K562 (cell line): ENCODE data around the gene HP1BP3. TPM values are rescaled to one million over a fixed set of nuclear protein-coding genes. Genes with fewer than 3 reads are reported as not detected.

ENCODE experiments used
- ATAC-seq: fragments of 200-7000 bp; cut with Tn5 transposase; 3 replicates; pipeline ENCODE4 v1.9.1; 2020; ENCODE audit warnings: moderate library complexity
- BruUV-seq: library from RNA; stranded (reverse); fragments of 400-500 nt; replicated peaks from 2 replicates; lab custom pipeline; 2021; lab: Mats Ljungman, UMichigan
- CTCF ChIA-PET: fragments of 300-600 bp; formaldehyde crosslinking; extraction: SDS; loops from one replicate; lab custom pipeline; 2021; ENCODE audit warnings: low intra/inter-chr PET ratio; lab: Yijun Ruan, JAX
- POLR2A ChIA-PET: fragments of 300-600, 350-650 bp; sonication (Branson Sonifier 250); formaldehyde crosslinking; extraction: SDS; loops from one replicate; lab custom pipeline; 2021; ENCODE audit warnings: antibody characterized with exemption, inconsistent platforms; lab: Yijun Ruan, JAX
- DNase-seq, 4 experiments: peaks; one replicate each; pipeline versions ENCODE4 v3.0.0 to v3.0.0-alpha.2; 2011 to 2018; ENCODE audit warnings: low spot score in 3 of 4, mixed read lengths in 3 of 4; ENCODE audit errors: extremely low read depth in 1 of 4
- FAIRE-seq: peaks from 2 replicates; lab custom pipeline; 2011; peaks lifted over from hg19 to GRCh38; lab: Jason Lieb, UNC
- H2AFZ ChIP-seq: 2 replicates; pipeline ENCODE4 v1.6.0; 2011; ENCODE audit warnings: low read depth, low read length, control low read depth, inconsistent platforms
- H3K27ac ChIP-seq: fragments of 200-600 bp; 3 replicates; pipeline ENCODE4 v1.8.0; 2011; ENCODE audit warnings: low read depth, mild to moderate bottlenecking, control low read depth, inconsistent platforms, low read length, moderate library complexity, mixed read lengths; ENCODE audit errors: extremely low read depth
- H3K27me3 ChIP-seq, 2 experiments: fragments of 300-600 bp in 1 of 2; 2 replicates in 1 of 2; 3 replicates in 1 of 2; pipeline versions ENCODE4 v1.6.0 to v1.8.0; 2011; ENCODE audit warnings: inconsistent platforms in 2 of 2, low read length in 2 of 2, mild to moderate bottlenecking in 1 of 2, mixed read lengths in 1 of 2, moderate library complexity in 1 of 2; ENCODE audit not compliant: control insufficient read depth in 2 of 2, insufficient read depth in 2 of 2
- H3K36me3 ChIP-seq: fragments of 300-600 bp; 3 replicates; pipeline ENCODE4 v1.8.0; 2011; ENCODE audit warnings: mild to moderate bottlenecking, low read length, inconsistent platforms; ENCODE audit not compliant: control insufficient read depth, insufficient read depth
- H3K4me1 ChIP-seq, 2 experiments: fragments of 200-600 bp in 1 of 2; replicated peaks in 1 of 2; 2 replicates in 1 of 2; 3 replicates in 1 of 2; pipeline versions ENCODE4 v1.5.1 to v1.8.0; 2011; ENCODE audit warnings: inconsistent platforms in 2 of 2, low read length in 2 of 2, mild to moderate bottlenecking in 1 of 2, mixed read lengths in 1 of 2, moderate library complexity in 1 of 2; ENCODE audit not compliant: control insufficient read depth in 2 of 2, insufficient read depth in 2 of 2
- H3K4me2 ChIP-seq: 2 replicates; pipeline ENCODE4 v1.6.1; 2011; ENCODE audit warnings: low read length, control low read depth, inconsistent platforms, mixed read lengths; ENCODE audit not compliant: insufficient read depth
- H3K4me3 ChIP-seq: fragments of 200-600 bp; sonication (generic), shearing (Covaris generic); 2 replicates; pipeline ENCODE4 v1.5.1; 2016; ENCODE audit warnings: control low read depth, inconsistent platforms
- H3K79me2 ChIP-seq: fragments of 200-600 bp; 3 replicates; pipeline ENCODE4 v1.8.0; 2011; ENCODE audit warnings: low read length, inconsistent platforms; ENCODE audit not compliant: control insufficient read depth, insufficient read depth
- H3K9ac ChIP-seq, 2 experiments: 2 replicates each; pipeline versions ENCODE4 v1.6.0 to v1.6.1; 2011; ENCODE audit warnings: low read depth in 2 of 2, low read length in 2 of 2, control low read depth in 1 of 2, inconsistent platforms in 1 of 2, mild to moderate bottlenecking in 1 of 2, mixed read lengths in 1 of 2; ENCODE audit not compliant: insufficient read depth in 1 of 2
- H3K9me1 ChIP-seq: one replicate; pipeline ENCODE4 v1.6.0; 2011; ENCODE audit warnings: inconsistent platforms, mild to moderate bottlenecking, low read length, moderate library complexity; ENCODE audit not compliant: control insufficient read depth, insufficient read depth
- H3K9me3 ChIP-seq: replicated peaks from 2 replicates; pipeline ENCODE4 v1.5.1; 2011; ENCODE audit warnings: low read depth, low read length, inconsistent platforms; ENCODE audit not compliant: control insufficient read depth, insufficient read depth
- H4K20me1 ChIP-seq: replicated peaks from 2 replicates; pipeline ENCODE4 v1.6.1; 2011; ENCODE audit warnings: low read length, inconsistent platforms, mixed read lengths; ENCODE audit not compliant: control insufficient read depth, insufficient read depth
- BCLAF1 ChIP-seq, 2 experiments: fragments of 450-650 bp in 1 of 2; IDR thresholded peaks; 2 replicates each; pipeline ENCODE4 v1.6.1; 2011 to 2017; ENCODE audit warnings: low read depth in 2 of 2, antibody characterized with exemption in 1 of 2, borderline replicate concordance in 1 of 2, low read length in 1 of 2, mild to moderate bottlenecking in 1 of 2, mixed read lengths in 1 of 2; ENCODE audit not compliant: control insufficient read depth in 1 of 2
- CBFA2T3 ChIP-seq: fragments of 450-650 bp; IDR thresholded peaks from 2 replicates; pipeline ENCODE4 v1.6.1; 2017
- CREM ChIP-seq: IDR thresholded peaks from 2 replicates; pipeline ENCODE4 v1.6.1; 2014; ENCODE audit warnings: antibody characterized with exemption, low read depth
- FOSL1 ChIP-seq: fragments of 200-800 bp; sonication (Bioruptor generic); conservative IDR thresholded peaks from 2 replicates; pipeline ENCODE4 v1.6.1; 2016; ENCODE audit warnings: missing genetic modification characterization, missing compliant biosample characterization
- MYNN ChIP-seq, 2 experiments: sonication (generic); formaldehyde crosslinking in 1 of 2; IDR thresholded peaks; 2 replicates each; pipeline versions ENCODE4 v1.5.0 to v1.6.1; 2016 to 2020; ENCODE audit warnings: antibody characterized with exemption in 1 of 2, missing genetic modification reagents in 1 of 2
- NEUROD1 ChIP-seq: fragments of 150-350 bp; IDR thresholded peaks from 2 replicates; pipeline ENCODE4 v1.6.1; 2014; ENCODE audit warnings: borderline replicate concordance, low read length, low read depth; ENCODE audit not compliant: partially characterized antibody
- NONO ChIP-seq, 2 experiments: fragments of 200-400 bp in 1 of 2; fragments of 450-650 bp in 1 of 2; formaldehyde crosslinking in 1 of 2; IDR thresholded peaks; 2 replicates each; pipeline ENCODE4 v1.6.1; 2017; ENCODE audit warnings: low read depth in 2 of 2, mild to moderate bottlenecking in 2 of 2, moderate library complexity in 2 of 2, low read length in 1 of 2
- RBM17 ChIP-seq: fragments of 200-400 bp; formaldehyde crosslinking; IDR thresholded peaks from 2 replicates; pipeline ENCODE4 v1.6.1; 2017; ENCODE audit warnings: low read depth, mild to moderate bottlenecking, low read length, borderline replicate concordance
- RFX5 ChIP-seq: IDR thresholded peaks from 2 replicates; pipeline ENCODE4 v1.6.1; 2011; ENCODE audit warnings: low read depth, mild to moderate bottlenecking, improper control_type of control experiment, low read length
- SAFB2 ChIP-seq: fragments of 200-400 bp; formaldehyde crosslinking; IDR thresholded peaks from 2 replicates; pipeline ENCODE4 v1.6.1; 2018; ENCODE audit warnings: borderline replicate concordance, low read length, low read depth, moderate library complexity; ENCODE audit not compliant: severe bottlenecking
- SREBF2 ChIP-seq: sonication (generic); formaldehyde crosslinking; IDR thresholded peaks from 2 replicates; pipeline ENCODE4 v1.4.0; 2020; ENCODE audit warnings: mild to moderate bottlenecking, missing genetic modification reagents
- TFAP4 ChIP-seq: sonication (generic); formaldehyde crosslinking; IDR thresholded peaks from 2 replicates; pipeline ENCODE4 v1.8.0; 2022; ENCODE audit warnings: missing genetic modification reagents, mild to moderate bottlenecking, moderate library complexity, borderline replicate concordance
- ZNF274 ChIP-seq: IDR thresholded peaks from 2 replicates; pipeline ENCODE4 v1.6.1; 2011; ENCODE audit warnings: low read depth, mild to moderate bottlenecking, low read length, moderate library complexity, borderline replicate concordance
- ZNF589 ChIP-seq: fragments of 200-800 bp; sonication (Bioruptor generic); IDR thresholded peaks from 2 replicates; pipeline ENCODE4 v1.6.1; 2016; ENCODE audit warnings: low read depth, missing genetic modification characterization, missing compliant biosample characterization
- ZNF695 ChIP-seq: fragments of 450-650 bp; formaldehyde crosslinking; IDR thresholded peaks from 2 replicates; pipeline ENCODE4 v1.4.0; 2020; ENCODE audit warnings: mild to moderate bottlenecking, moderate library complexity
- WGBS: fragments of 100-300 bp; shearing (Covaris generic); methylation state at CpG from one replicate; pipeline ENCODE4 v1.1.6; 2016; ENCODE audit warnings: low coverage, mixed read lengths; ENCODE audit not compliant: insufficient coverage; ENCODE audit errors: missing lambda C conversion rate; 5-methylcytosine and 5-hydroxymethylcytosine counted together
- in situ Hi-C: fragments of 300-500 bp; cut with MboI; formaldehyde crosslinking; loops from 4 replicates; pipeline ENCODE4 v1.15.0; 2018; ENCODE audit warnings: inconsistent platforms, mixed read lengths
- intact Hi-C: fragments of 100-400 bp; cut with micrococcal nuclease; formaldehyde crosslinking; loops from 2 replicates; pipeline ENCODE4 v1.14.2; 2022
- polyA plus RNA-seq, 8 experiments: library from polyadenylated mRNA; depleted of rRNA in 4 of 8; stranded (reverse) in 5 of 8; unstranded in 3 of 8; fragments of >200 nt; fragmentation: Nextera tagmentation in 2 of 8; fragmentation: Illumina TruSeq in 1 of 8; extraction: Ambion mirVana in 2 of 8; extraction: Trizol in 1 of 8; gene quantifications; 2 replicates each; pipeline versions ENCODE4 v1.2.1 to v1.2.3, GENCODE V29; 2011 to 2014; ENCODE audit warnings: inconsistent platforms in 1 of 8, missing spikeins in 1 of 8
- total RNA-seq, 7 experiments: library from RNA; depleted of rRNA in 6 of 7; stranded (reverse); fragments of >200 nt in 6 of 7; fragmentation: Illumina TruSeq in 2 of 7; extraction: Trizol in 2 of 7; gene quantifications; 2 replicates each; pipeline versions ENCODE4 v1.2.1 to v1.2.3, GENCODE V29; 2011 to 2021; ENCODE audit warnings: low replicate concordance in 1 of 7

HP1BP3 gene
- total and polyA plus RNA-seq, 9 of the 15 experiments (the other 6 are each of a cell fraction or from before 2014, with no cell fraction given), result 57.3 to 513 (median 240) TPM

DNA sequence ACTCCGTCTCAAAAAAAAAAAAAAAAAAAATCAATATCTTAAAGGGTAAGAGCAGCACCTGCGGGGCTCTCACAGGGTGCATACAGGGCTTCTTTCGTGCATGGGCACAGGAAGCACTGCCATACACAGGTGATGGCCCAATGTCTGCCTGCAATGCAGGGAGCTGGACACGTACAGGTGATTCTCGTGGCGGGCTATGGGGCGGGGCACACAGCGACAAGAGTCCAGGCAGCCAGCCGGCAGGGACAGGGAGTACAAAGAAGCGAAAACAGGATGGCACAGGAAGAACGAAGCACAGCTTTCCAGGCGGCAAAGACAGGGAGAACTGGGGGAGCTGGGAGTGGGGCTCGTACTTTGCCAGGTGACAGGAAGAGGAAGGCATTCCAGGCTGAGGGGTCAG lies 70.9 kb downstream of the HP1BP3 start (continued):
- TF ChIP-seq CREM (no peak), RFX5 (no peak), SREBF2 (CRISPR knock-in tag) (no peak), ZNF589 (CRISPR knock-in tag) (no peak), SAFB2 (no peak), CBFA2T3 (no peak), NONO (IDR thresholded peaks at IDR 0.05; ENCODE audit: low read depth in 2 of 2, low read length in 1 of 2) (no peak), ZNF695 (CRISPR knock-in tag) (no peak), ZNF274 (no peak), NEUROD1 (no peak), RBM17 (no peak)

DNA sequence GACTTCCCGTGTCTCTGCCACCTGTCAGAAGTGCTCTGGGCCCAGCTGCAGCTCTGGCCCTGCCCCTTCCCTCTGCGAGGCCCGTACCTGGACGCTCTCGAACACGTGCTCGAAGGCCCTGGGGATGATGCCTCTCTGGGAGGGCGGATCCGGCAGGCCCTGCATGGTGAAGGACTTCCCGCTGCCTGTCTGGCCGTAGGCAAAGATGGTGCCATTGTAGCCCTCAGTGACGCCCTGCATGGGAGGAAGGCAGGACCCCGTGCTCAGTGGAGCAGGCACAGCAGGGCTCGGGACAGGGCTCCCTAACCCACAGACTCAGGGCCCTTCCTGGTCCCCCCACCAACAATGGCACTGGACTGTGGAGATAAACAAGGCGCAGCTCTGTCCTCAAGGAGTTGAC lies 71.7 kb downstream of the HP1BP3 start:
- FAIRE-seq, result no peak
- no peak overlapping the region for H3K27ac ChIP-seq
- no peak overlapping the region for H3K4me3 ChIP-seq
- peak overlapping the region in 1 of 2 experiments; percentile 43; a peak in 1 of 4 replicates for H3K9ac ChIP-seq
- peaks cover 10% of the 10 kb centered on the region for H4K20me1 ChIP-seq
- intact Hi-C loops, result no loop called here
- no peaks in the 10 kb centered on the region for H3K9me1 ChIP-seq
- no TSS peak for BruUV-seq
- POLR2A ChIA-PET, result interaction anchor here (0.6 to 1.5 kb wide), 3 partner anchors 9 to 72 kb away, joined by 3 read pairs; partner anchors contain the start of gene HP1BP3
- no peaks in the 10 kb centered on the region for H3K36me3 ChIP-seq
- peaks cover 12 to 55% of the 10 kb centered on the region in 2 experiments; a peak in 4 of 5 replicates for H3K27me3 ChIP-seq
- DNase-seq, result no peak
- H3K4me1 ChIP-seq, result peaks cover under 1 to 43% of the 10 kb centered on the region in 2 experiments; a peak in 3 of 5 replicates
- 32% methylated on average over 15 of the region's 15 CpGs for WGBS
- H3K9me3 ChIP-seq, result no peaks in the 10 kb centered on the region
- no peak for ATAC-seq
- peak overlapping the region; percentile 26; the same call in 1 of the 2 replicates for H2AFZ ChIP-seq
- CTCF ChIA-PET, result no interaction called here
- no peaks in the 10 kb centered on the region for H3K79me2 ChIP-seq
- in situ Hi-C loops, result no loop called here
- H3K4me2 ChIP-seq, result no peak overlapping the region
- TF ChIP-seq TFAP4 (CRISPR knock-in tag), result 0 out of 2 replicates have a peak, but pooled peaks have one; percentile 9
- no peak for TF ChIP-seq FOSL1
- no peak for TF ChIP-seq MYNN (IDR thresholded peaks at IDR 0.05)
- no peak for TF ChIP-seq MYNN (CRISPR knock-in tag; IDR thresholded peaks at IDR 0.05)
- no peak for TF ChIP-seq BCLAF1 (IDR thresholded peaks at IDR 0.05; ENCODE audit: borderline replicate concordance in 1 of 2, control insufficient read depth in 1 of 2, low read depth in 2 of 2, low read length in 1 of 2)
